Measurements from ENCODE around the gene DCC.

Gene DCC

DNA sequence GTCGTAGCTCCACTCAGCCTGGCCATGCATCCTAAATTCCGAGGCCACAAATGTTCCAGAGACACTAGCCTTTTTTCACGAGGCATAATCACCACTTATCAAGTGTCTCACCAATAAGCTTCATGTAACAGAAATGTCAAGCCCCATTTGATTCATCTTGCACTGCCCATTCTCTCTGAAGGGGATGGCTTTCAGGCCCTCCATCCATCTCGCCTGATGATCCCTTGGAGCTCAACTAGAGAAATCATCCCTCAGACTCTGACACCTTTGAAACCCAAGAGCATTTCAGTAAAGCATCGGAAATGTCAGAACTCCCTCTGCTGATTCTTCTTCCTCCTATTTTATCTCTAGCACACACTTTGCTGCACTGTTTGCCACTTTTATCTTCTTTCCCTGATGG is 91.7 kb downstream of the DCC start:
- DNase-seq: no peak

DNA sequence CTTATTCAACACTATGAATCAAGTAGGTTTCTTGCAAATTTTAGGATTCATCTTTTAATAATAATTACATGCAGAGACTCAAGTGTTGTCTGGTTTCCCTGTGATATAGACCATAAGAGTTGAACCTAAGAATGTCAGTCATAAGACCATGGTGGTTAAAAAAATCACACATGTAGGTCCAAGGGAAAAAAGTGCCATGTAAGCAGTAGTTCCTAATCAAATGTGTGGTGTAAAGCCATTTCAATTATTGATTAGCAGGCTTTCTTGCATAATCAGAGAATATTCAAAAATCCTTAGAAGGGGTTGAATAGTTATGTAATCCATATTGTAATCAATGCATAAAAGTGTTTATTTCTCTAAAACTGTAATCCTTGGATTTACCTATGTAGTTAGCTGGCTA is 93.8 kb downstream of the DCC start:
- no peak for DNase-seq

DNA sequence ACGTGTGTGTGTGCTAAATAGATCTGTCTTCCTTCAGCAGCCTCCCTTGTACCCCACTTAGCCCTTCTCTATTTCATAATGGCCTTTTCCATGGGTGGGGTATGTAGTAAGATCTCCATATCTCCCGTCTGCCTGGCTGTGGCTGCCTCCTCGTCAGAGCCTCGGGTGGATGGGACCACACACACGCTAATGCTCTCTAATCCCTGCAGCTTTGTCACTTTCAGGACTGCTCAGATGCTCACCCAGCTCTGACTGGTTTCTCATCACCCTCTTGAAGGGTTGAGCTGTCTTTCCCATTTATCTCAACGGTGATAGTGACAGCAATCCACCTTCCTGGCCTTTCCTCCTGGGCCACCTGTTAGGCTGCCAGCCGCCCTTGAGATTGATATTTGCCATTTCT is 95.3 kb downstream of the DCC start:
- DNase-seq: no peak

DNA sequence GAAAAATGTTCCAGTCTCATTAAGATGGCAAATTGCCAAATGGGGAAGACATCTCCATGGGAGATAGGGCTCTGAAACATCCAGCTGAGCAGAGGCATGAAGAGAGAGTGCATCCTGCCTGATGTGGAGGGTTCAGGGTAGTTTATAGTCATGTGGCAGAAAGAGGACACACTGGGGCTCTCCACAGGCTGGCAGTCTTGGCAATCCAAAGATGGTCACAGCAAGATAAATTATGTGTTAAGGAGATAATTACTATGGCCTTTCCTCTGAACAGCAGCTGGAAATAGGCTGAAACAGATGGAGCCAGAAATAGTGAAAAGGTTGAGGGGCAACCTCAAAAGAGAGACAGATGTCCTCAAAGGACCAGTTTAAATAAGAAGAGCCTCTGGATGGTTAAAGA is 97.2 kb downstream of the DCC start:
- DNase-seq: no peak

DNA sequence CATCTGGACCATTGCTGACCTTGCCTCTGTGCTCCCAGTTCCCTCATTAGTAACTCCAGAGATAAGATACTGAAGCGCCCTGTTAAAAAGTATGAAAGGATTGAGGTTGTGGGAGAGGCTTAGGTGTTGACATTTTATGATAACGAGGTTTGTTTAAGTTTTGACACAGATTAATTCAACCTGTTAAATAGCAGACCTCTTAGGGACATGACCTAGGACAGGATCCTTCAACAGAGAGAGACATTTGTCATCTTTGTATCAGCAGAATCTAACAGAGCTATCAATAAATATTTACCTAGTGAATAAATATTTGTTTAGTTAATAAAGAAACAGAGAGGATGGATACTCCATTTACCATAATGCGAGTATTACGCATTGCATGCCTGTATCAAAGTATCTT is 99.5 kb downstream of the DCC start:
- no peak for DNase-seq

DNA sequence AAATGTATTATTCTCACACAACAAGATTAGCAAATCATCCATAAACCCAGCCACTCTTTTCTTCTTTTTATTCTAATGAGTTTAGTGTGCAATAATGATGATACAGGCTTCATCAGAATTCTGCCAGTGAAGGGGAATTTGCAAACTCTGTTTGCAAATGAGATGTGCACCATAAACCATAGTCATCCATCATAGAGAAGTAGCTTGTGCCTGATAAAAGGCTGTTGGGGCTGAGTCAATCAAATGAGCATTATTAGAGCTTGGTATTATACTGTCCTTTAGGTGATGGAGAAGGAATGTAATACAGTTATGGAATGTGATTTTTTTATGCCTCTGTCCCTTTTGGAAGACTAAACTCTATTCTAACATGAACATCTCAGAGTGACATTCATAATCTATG is 101.8 kb downstream of the DCC start:
- DNase-seq: no peak

DNA sequence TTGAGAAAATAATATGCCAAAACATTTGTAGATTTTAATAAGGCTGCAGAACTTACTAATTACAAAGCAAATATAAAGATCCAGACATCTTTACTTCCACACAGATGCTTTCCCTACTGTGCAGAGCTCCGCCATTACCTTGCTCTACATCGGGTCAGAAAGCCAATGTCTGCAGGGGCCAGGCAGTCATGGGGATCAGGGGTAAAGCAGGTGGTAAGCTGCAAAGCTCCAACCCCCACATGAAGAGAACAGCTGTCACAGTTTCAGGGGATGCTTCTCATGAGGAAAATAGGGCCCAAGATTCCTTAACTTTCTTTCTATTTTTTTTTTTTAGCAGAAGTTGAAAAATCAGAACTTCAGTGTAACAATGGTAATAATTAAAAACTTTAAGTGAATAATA is 102.7 kb downstream of the DCC start:
- no peak for DNase-seq

DNA sequence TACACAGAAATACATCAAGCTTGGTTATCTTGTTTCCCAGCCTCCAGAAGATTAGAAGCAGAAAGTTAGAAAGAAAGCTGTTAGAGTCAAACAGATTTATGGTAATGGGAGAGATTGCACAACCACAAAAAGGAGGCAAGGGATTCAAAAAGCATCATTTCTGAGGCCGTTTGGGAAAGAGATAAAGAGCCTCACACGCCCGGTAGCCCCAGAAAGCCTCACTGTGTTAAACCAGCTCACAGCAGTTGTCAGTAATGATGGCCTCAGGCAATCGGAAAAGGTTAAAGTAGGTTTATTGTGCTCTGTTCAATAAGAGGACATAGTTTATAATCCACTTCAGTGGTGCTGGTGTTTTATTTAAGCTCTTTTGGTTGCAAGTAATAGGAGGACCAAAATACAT is 111.3 kb downstream of the DCC start:
- no peak for DNase-seq

DNA sequence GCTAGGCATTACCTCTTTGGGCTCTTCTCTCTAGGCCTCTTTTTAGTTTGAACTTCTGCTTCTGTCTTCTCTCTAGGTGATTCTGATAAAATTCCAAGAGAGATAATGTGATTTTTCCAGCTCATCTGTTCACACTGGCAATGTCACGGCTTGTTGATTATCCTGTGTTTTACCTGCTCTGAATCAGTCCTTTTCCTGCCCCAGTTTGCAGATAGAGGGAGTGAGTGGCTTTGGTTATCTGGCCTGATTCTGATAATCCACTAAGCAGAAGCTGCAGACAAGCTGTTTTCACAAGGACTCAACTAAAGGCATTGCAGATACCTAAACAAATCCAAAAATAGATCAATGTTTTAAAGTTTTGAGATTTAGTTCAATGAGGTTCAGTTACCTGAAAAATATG is 111.9 kb downstream of the DCC start:
- DNase-seq: no peak

DNA sequence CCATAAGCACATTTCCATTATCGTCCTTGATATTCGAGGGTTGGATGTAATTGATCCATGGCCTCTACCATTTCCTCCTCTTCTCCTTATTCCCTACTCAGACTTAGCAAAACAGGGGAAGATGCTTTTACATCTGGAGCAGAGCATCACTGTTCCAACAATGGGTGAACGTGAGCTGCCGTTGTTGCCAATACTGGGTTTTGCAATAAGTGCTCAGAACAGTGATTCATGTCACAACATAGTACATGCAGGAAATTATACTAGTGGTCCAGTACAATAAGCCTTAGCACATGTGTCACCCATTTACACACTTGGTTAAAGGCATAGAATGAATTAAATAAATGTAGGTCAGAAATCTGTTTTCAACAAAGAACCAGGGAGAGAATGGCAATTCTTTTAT is 112.4 kb downstream of the DCC start:
- no peak for DNase-seq

DNA sequence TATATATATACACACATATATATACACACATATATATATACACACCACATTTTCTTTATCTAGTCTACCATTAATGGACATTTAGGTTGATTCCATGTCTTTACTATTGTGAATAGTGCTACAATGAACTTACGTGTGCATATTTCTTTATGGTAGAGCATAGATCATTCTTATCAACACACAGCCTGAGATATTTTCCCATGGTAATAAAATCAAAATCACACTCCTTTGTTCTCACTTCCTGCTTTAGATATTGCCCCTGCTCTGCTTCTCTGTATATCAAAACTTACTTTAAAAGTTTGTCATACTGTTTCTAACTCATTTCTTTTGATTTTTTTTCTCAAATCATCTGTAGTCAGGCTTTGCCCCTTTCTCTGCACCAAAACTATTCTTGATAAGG is 119.9 kb downstream of the DCC start:
- no peak for DNase-seq

DNA sequence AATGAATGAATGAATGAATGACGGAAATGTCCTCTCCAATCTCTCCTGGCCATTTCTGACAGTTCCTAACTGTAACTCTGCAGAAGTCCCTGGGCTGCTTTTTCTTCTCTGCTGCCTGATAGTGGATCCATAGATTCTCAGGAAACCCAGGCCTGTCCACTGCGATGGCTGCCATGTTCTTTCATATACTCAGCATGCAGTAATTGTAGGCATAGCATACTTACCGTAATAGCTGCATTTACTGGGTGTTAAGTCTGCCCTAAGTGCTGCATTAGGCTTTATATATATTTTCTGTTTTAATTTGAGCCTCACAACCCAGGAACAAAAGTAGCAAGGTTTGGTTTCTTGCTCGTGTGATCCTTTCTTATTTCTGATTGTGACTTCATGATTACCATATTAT is 122.9 kb downstream of the DCC start:
- no peak for DNase-seq

DNA sequence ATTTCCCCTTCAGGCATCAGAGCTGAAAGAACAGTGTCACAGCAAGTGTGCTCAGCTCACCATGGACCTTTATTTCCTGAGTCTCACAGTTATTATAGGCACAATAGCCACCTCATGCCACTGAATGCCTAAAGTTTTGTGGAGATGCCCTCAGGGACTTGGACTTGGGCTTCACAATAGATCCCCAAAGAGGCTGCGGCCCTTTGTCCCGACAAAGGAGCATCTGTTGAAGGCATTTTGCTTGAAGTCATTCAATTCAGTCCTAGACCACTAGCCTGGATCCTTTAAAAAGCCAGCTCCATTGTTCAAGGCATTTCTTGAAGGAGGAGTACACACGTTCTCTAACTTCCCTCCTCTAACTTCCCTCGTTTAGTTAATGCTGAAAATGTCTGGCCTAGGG is 125.4 kb downstream of the DCC start:
- no peak for DNase-seq

DNA sequence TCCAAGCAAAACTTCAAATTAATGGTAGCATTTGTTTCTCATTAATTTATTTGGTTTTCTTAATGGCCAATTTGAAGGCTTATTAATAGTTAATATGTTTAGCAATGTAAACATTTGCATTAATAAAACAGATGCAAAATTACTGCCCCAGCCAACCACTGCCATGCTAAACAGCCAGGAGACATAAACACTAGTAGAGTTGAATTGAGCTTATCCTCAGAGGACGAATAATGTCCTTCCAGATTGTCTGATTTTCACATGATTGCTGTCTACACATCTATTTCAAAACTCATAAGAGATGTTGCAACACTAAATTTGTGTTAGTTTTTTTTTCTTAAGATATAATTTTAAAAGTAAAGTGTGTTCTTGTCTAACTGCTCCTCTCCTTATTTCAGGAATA is 128.5 kb downstream of the DCC start:
- no peak for DNase-seq

DNA sequence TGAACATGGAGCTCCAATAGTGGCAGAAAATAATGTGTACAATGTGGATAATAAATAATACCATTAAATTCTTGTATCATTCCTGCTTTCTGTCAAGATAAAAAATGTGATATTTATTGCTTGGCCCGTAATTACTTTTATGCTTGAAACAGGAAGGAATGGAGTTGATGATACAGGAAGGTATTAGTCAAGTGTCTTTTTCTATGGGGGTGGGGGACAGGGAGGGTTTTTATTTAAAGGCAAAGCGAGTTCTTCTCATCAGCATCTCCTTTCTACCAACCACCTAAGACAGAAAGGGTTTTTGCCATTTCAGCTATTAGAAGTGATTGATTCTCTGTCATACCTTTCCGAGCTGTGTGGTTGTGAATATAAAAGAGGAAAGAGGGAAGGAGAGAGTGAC is 135.3 kb downstream of the DCC start:
- DNase-seq: no peak

DNA sequence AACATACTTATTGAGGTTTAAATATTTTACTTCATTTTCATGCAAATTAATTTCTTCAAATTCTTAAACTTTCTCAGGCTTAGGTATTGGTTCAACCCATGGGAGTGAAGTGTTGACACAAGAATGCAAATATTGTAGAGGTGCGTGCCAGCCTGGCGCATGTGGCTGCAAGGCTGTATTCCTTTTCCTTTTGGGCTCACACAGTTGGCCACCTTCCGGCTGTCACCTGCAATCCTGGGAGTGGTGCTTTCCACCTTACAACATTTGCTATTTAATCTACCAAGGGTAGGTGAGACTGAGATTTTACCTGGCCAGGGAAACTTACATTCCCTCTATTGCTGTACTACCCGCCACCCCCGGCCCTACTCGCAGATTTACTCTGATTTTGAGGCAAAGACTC is 141.1 kb downstream of the DCC start:
- no peak for DNase-seq

DNA sequence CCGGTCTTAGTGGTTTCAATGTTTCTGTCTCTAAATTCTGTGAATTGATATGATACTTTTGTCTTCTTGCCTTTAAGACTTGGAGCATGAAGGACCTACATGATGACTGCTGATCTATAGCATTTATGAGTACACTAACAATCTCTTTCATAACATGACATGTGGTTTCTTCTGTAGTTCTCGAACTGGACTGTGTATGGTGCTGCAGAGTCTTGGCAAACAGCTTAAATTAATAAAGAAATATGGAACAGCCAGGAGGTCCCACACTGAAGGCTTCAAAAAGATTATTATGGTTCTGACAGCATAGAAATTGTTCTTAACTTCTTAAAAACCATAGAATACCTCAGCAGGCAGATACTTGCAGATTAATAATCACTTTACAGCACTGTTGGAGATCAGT is 145.0 kb downstream of the DCC start:
- no peak for DNase-seq

DNA sequence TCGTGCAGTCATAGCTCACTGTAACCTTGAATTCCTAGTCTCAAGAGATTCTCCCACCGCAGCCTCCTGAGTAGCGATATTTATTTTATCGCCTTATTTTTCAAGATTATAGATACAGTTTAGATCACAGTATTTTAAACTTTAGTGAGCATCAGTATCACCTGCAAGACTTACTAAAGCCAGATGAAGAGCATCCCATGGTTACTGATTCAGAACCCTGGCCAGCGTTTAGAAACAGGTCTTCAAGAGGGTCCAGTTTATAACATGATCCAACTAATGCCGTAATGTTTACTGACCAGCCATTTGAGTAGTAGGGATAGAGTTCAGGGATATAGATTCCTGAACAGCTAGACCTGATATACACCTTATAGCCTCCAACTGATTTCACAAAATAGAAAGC is 146.1 kb downstream of the DCC start:
- DNase-seq: no peak

DNA sequence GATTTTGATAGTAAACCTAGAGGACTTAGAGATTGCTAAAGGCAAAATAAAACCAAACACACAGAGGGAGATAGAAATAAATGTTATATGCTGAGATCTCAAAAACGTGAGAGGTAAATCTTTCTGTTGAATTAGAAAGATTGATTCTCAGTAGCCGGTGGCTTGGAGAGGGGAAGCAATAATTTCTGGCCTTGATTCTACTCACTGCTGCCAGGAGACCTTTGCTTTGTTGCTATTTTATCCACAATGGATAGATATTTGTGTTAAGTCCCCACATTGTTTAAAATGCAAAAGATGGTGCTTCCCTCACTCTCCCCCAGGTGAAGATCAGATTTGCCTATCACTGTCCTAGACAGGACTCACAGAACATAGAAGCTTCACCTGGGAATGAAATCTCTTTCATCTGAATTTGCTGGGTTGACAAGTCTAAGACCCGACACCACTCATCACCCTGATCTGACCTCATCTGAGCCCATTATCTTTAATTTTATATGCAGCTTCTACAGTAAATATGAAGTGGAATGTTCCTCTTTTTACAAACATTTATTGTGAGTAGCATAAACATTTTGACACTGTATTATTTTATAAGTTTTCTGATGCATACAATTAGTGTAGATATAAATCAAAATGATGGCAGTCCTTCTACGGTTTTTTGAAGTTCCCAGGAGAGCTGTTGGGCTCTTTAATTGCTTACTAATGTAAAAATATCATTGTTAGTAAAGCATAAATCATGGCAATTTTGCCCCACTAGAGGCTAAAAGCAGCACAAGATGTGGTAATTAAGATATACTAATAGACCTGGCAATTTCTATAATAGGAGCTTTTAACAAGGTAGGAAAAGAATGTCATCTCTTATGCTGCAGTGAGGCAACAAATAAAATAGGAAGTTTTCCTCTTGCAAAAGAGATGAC is 149.7 kb downstream of the DCC start:
- DNase-seq: peak; percentile 73

DNA sequence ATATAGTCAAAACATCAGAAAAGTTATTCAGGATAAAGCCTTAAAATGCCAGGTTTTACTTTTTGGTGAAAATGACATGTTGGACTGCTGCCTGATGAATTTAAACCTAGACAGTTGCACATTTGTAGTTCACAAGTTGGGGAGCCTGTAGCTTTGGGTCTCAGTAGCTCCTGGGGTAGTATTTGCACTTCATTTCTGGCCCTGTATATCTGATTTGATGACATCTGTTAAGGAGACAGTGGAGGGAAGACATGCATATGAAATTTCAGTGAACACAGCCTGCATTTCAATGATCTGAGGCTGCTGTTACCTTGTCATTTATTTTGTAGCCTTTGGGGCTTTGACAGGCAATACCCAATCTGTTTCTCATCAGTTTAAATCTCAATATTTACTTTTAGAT is 156.4 kb downstream of the DCC start:
- no peak for DNase-seq

DNA sequence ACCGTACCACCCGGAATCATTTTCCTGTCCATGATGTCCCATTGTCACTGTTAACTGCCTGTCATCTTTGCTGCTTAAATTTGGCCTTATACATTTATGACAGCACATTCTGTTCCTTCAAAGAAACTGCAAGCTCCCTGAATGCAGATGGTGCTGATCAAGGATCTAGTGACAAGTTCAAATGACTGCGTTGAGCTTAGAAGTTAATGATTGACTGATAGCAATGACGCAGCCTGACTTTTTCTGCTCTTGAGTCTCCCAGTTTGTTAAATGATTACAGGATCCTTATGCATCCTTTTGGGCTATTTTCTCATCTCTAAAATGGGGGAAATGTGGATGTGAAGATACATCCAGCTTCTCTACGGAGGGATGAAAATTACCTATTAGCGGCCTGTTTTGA is 159.0 kb downstream of the DCC start:
- DNase-seq: no peak

DNA sequence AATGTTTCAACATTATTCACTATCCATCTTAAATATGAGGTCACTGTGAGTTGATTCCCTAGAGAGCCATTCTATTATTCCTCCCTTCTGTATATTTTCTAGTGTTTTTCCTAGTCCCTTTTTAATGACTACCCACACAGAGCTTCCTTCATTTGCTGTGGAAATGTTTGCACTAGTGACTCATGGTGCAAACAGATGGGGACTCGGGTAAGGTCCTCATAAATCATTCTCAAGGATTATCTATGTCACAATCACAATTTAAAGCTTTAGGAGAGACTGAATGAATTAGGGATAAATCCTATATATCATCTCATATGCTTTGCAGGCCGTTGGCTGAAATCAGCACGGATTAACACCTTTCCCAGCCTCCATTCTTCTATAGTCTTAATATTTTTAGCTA is 159.6 kb downstream of the DCC start:
- DNase-seq: no peak

DNA sequence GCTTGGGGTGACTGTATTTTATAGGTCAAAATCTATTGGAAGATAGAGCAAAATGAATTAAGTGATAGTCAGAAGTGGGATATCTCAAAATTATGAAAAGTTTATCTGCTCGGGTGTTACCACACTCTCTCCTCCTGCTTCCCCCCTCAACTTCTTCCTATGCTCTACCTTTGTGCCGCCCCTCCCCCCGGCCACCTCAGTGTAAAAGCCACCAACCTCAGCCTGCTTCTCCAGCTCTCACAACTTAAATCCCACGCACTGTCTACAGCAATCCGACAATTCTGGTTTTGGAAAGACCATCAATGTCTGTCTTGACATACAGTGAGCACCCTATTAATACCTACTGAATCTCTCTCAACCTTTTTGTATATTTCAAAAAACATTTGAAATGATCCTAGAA is 164.6 kb downstream of the DCC start:
- DNase-seq: no peak

DNA sequence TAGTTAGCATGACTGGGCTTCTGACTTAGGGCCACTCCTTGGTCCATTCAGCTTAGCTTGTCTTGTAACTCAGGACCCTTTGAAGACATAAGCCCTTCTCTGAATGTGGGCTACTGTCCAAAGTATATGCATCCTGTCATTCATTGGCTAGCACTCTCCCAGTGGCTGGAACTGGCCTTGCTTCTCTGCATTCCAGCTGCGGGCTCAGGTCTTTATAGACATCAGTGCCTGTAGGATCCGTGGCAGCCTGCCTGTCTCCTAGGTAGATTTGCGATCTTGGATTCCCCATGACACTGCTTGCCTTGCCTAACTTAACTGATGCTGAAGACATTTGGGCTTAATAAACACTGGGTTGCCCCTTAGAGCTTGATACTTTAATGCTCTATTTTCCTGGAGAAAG is 170.1 kb downstream of the DCC start:
- DNase-seq: no peak

DNA sequence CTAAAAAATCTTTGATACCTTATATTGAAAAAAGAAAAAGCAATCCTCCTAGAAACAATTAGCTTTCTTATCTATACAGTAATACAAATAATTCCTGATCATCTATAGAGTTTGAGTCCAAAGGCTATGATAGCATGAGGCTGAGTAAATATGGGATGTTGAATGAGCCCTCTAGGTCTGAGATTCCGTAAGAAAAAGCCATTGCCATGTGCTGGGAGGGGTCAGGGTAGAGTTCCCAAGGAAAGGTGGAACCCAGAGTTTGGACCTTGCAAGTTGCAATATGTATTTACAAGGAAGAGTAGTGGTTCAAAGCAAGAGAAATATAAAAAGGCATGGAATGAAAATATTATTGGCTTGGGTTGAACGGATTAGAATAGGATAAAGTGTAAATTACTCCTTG is 178.1 kb downstream of the DCC start:
- no peak for DNase-seq
